Sigmoid colon (tissue), 4 donors: ENCODE measurements around the gene IRX4.

ENCODE experiments used
- EP300 ChIP-seq, 4 donors: sonication (generic); formaldehyde crosslinking; IDR thresholded peaks; one replicate each; pipeline ENCODE4 v1.6.1; 2017; ENCODE audit warnings: antibody characterized with exemption in 4 of 4
- POLR2A ChIP-seq, 2 donors: fragments of 450-650 bp; IDR thresholded peaks; one replicate each; pipeline ENCODE4 v1.6.1; 2016; ENCODE audit warnings: antibody characterized with exemption in 2 of 2, mild to moderate bottlenecking in 2 of 2, moderate library complexity in 2 of 2
- POLR2AphosphoS5 ChIP-seq, 4 donors: sonication (generic); formaldehyde crosslinking; IDR thresholded peaks; one replicate each; pipeline ENCODE4 v1.6.1; 2017; ENCODE audit warnings: antibody characterized with exemption in 4 of 4
- TF ChIP-seq, protein P1 (sequence below), 4 experiments: fragments of 450-650 bp in 3 of 4; fragments of 200-600 bp in 1 of 4; IDR thresholded peaks; one replicate each; pipeline ENCODE4 v1.5.1; 2016 to 2019; ENCODE audit warnings: antibody characterized with exemption in 4 of 4, mild to moderate bottlenecking in 3 of 4, moderate library complexity in 2 of 4

DNA sequence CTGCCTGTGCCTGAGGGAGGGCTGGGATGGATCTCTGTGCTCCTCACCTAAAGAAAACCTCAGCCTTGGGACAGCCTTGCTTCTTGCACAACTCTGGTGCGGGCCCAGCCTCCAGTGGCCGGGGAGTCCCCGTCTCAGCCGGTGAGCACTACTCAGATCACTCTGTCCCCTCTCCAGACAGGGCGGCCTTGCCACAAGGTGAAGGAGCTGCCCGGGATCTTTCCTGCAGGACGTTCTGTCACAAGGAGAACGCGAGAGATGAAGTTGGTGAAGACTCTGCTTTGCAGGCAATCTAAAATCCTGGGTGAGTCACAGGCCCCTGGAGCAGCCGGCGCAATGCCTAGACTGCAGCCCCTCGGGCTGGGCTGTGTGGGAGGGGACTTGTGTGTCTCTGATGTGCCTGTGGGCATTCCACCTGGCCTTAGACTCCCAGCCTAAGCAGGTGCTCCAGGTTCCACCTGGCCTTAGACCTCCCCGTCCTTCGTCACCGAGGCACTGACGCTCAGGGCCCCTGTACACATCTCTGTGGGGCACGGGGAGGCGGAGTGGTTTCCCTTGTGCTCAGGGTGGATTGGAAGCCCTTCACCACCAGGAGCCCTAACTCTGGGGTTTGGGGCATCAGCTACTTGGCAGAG is 15.2 kb upstream of the IRX4 start:
- TF ChIP-seq, protein P1, sequence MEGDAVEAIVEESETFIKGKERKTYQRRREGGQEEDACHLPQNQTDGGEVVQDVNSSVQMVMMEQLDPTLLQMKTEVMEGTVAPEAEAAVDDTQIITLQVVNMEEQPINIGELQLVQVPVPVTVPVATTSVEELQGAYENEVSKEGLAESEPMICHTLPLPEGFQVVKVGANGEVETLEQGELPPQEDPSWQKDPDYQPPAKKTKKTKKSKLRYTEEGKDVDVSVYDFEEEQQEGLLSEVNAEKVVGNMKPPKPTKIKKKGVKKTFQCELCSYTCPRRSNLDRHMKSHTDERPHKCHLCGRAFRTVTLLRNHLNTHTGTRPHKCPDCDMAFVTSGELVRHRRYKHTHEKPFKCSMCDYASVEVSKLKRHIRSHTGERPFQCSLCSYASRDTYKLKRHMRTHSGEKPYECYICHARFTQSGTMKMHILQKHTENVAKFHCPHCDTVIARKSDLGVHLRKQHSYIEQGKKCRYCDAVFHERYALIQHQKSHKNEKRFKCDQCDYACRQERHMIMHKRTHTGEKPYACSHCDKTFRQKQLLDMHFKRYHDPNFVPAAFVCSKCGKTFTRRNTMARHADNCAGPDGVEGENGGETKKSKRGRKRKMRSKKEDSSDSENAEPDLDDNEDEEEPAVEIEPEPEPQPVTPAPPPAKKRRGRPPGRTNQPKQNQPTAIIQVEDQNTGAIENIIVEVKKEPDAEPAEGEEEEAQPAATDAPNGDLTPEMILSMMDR (IDR thresholded peaks at IDR 0.05): no peak
- TF ChIP-seq EP300 (IDR thresholded peaks at IDR 0.05) (no peak), POLR2A (IDR thresholded peaks at IDR 0.05) (no peak), POLR2AphosphoS5 (IDR thresholded peaks at IDR 0.05) (no peak)
